Cerebellar cortex (tissue), 1 donor: ENCODE results near the gene ARHGAP6.
"Not testable (repeated sequence)": the region's sequence is repeated elsewhere in the genome, so short reads cannot be mapped to it uniquely, and the experiment has no call there.

Experiments used
- DNase-seq: peaks from one replicate; pipeline ENCODE4 v3.0.0-alpha.2; 2015; ENCODE audit warnings: low spot score

The ARHGAP6 gene

GRCh38 chrX:11641349-11642065 lies 24.2 kb downstream of the ARHGAP6 start:
- DNase-seq, result no peak

- no peak for DNase-seq
These were observed 25.6 kb downstream of the ARHGAP6 start for GRCh38 chrX:11640089-11640488.

DNA sequence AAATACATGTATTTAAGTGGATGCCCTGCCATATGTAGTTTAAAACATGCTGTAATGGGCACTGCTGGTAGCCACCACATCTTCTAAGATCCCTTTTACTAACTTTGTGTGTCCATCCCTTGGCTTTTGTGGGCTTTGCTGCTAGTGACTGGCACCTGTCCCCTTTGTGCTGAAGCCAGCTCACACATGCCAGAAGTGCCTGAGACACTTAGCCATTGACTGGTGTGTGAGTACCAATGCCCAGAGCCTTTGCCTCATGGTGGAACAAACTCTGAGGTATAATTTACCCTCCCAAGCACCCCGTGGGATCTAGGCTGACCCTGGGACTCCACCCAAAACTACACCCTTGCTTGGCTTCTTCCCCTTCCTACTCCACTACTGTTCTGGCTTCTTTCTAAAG lies 33.0 kb downstream of the ARHGAP6 start:
- DNase-seq, result no peak

DNA sequence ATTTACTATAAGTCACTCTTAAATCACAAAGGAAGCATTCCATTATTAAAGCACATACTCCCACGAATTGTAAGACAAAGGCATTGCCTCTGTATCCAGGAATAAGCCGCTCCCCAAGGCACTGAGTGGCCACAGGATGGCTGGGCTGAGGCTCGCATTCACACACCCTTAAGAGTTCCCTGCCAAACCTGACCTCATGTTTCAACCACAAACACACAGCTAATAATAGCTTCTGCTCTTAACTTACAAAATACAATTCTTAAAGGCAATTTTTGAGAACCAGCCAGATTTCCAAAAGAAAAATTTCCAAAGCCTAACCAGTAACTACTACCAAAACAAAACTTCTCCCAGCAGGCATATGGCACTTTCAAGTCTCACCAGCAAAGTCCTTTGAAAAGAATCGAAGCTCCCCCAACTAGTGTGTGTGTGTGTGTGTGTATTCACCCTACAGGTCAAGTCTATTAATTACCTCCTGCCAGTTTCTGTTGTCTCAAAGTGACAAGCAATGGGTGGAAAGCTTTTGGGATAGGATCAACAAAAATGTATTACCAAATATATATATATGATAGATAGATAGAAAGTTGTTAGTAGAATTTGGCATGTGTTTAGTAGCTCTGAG lies 36.0 kb downstream of the ARHGAP6 start:
- no peak for DNase-seq

- DNase-seq, result no peak
These were observed 37.3 kb downstream of the ARHGAP6 start for GRCh38 chrX:11628399-11628798.

DNA sequence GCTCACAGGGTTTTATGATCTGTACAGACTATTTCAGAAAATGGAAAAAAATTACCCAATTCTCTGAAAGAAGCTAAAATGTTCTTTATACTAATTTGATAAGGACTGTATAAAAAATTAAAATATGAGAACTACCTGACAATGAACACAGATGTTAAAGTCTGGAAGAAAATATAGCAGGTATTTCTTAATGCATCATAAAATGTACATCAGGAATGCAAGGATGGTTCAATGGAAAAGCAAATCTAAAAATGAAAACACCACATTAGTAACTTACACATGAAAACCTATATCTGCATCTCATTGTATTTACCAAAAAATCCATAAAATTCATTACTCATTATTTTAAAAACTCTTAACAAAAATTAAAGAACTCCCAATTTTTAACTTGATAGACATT lies 39.4 kb downstream of the ARHGAP6 start:
- DNase-seq, result no peak

DNA sequence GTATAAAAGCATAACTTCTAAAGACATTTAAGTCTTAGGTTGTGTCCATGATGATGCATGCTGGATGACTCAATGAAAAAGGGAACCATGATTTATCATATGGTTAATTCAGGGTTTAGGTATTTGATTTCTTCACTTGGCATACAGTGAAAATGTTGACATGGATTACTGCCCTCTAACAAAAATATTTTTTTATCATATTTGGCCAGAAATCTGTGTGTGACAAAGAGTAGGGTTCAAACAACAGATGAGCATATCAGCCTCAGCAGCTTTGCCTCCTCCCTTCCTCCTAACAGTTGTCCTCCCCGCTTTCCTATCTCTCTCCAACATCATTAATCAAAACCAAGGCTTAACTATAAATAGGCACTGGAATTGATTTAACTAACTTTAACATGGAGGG lies 46.3 kb downstream of the ARHGAP6 start:
- no peak for DNase-seq

- DNase-seq, result not testable (repeated sequence)
These were observed 51.5 kb downstream of the ARHGAP6 start for GRCh38 chrX:11614253-11614652.

GRCh38 chrX:11611965-11612364 lies 53.8 kb downstream of the ARHGAP6 start:
- DNase-seq, result no peak

- no peak for DNase-seq
These were observed 54.6 kb downstream of the ARHGAP6 start for GRCh38 chrX:11611161-11611560.

GRCh38 chrX:11609109-11609508 lies 56.6 kb downstream of the ARHGAP6 start:
- no peak for DNase-seq

DNA sequence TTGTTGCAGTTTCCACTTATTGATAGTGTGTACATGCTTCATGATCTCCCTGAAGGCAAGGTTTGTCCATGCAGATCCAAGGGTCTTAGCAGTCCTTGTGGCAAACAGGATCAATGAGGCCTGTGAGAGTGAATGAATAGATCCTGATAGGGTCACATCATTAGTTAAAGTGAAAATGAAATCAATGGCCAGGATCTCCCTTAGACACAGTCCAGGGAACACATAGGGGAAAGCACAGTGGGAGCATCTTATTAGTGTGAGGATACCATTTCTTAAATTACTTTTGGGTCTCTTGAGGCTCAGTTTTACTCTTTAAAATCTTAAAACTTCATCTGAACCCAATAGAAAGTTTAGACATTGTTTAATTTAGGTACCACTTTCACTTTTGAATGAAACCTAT lies 59.3 kb downstream of the ARHGAP6 start:
- no peak for DNase-seq

DNA sequence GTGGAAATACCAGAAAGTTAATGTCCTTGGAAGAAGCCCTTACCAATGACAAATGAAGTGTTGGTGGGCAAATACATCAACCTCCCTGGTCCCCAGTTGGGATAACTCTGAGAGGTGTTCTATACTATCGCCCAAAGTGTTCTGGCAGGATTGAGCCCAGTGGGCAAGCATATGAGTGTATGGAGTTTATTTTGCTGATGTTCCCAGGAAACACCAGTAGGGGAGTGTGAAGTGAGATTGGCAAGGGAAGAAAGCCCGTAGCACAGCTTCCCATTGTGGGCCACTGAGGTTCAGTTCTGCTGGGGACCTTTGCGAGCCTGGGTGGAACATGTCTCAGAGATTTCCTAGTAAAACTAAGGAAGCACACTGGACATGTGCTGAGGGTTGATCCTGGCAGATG lies 65.1 kb downstream of the ARHGAP6 start:
- no peak for DNase-seq

GRCh38 chrX:11597479-11597878 lies 68.2 kb downstream of the ARHGAP6 start:
- DNase-seq, result no peak

- DNase-seq, result no peak
These were observed 73.9 kb downstream of the ARHGAP6 start for GRCh38 chrX:11591723-11592346.

- no peak for DNase-seq
These were observed 76.1 kb downstream of the ARHGAP6 start for GRCh38 chrX:11589641-11590040.

GRCh38 chrX:11588097-11588496 lies 77.6 kb downstream of the ARHGAP6 start:
- no peak for DNase-seq

GRCh38 chrX:11585174-11585573 lies 80.5 kb downstream of the ARHGAP6 start:
- no peak for DNase-seq

DNA sequence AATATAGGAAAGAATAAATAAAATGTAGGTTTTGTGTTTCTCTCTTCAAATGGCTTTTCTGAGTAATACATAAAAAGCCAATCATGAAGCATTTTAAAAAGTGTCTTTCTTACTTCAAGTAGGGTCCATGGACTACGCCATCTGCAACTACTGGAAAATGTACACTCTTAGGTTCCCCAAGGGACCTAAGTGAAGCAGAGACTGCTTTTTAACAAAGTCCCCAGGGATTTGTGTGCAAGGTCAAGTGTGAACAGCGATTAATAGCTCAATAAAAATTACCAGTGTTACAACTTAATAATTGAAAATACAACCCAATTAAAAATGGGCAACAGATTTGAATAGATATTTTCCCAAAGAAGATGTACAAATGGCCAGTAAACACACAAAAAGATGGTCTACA lies 84.9 kb downstream of the ARHGAP6 start:
- no peak for DNase-seq

- DNase-seq, result no peak
These were observed 85.8 kb downstream of the ARHGAP6 start for GRCh38 chrX:11579636-11580600.

DNA sequence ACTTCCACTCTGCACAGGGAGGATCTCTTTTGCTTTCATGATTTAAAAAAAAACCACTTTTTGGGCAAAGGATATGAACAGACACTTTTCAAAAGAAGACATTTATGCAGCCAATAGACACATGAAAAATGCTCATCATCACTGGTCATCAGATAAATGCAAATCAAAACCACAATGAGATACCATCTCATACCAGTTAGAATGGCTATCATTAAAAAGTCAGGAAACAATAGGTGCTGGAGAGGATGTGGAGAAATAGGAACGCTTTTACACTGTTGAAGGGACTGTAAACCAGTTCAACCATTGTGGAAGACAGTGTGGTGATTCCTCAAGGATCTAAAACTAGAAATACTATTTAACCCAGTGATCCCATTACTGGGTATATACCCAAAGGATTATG lies 87.4 kb downstream of the ARHGAP6 start:
- DNase-seq, result not testable (repeated sequence)

- DNase-seq, result no peak
These were observed 88.1 kb downstream of the ARHGAP6 start for GRCh38 chrX:11577603-11578002.
